Measurements from ENCODE around the gene FAM76A.
"Not testable (repeated sequence)": the region's sequence is repeated elsewhere in the genome, so short reads cannot be mapped to it uniquely, and the experiment has no call there.

FAM76A gene

DNA sequence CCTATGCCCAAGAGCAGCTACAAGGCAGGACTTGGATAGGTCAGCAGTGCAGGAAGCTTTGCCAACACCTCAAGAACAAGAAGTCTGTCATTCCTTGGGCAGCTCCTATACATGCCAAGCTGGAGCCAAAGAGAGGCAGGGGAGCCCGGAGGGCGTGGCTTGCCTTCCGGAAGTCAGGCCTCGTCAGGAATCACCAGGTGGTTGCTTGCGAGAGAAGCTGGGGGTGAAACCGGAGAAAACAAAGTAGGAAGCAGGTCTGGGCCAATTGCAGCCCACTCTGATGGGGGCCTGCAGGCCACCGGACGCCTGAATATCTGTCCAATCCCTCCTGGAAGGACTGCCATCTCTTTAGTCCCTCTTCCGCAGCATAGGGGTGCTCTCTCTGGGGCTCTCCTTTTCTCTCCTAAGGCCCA lies 794 bp upstream of the FAM76A start:
- peak; percentile 12 for DNase-seq (ENCODE audit: low spot score)

DNA sequence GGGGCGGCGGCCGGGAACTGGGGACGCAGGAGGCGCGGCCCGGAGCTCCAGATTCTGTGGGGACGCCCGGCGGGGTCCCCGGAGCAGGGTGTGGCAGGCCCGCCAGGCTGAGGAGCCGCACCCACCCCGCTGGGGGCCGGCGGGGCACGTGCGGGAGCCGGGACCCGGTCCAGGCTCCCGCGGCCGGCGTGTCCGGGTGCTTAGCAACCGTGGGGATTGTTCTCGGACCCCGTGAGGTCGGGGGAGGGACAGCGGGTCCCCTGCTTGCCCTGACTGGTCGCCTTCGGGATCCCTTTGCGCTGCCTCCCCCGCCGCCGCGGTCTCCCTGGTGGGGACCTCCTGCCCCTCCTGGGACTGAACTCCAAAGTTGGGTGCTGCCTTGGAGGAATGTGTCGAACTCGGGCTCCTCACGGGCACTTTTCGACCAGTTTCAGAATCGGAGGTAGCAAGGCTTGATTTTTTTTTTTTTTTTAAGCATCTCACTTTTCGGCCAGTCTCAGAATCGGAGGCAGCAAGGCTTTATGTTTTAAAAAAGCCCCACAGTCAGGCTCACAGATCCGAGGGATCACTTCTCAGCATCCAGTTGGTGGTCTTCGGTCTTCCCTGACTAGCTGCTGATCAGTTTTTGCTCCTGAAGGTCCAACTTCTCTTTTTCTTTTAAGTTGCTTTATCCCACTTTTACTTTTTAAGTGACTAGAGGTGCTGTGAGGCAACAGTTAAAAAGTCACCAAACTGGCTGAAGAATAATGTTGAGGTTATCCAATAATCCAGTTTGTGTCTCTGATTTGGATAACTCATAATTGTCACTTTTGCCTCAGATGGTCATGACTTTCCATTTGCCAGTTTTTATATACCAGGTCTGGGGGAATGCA lies 648 bp downstream of the FAM76A start:
- DNase-seq (ENCODE audit: low spot score): peak; percentile 36

DNA sequence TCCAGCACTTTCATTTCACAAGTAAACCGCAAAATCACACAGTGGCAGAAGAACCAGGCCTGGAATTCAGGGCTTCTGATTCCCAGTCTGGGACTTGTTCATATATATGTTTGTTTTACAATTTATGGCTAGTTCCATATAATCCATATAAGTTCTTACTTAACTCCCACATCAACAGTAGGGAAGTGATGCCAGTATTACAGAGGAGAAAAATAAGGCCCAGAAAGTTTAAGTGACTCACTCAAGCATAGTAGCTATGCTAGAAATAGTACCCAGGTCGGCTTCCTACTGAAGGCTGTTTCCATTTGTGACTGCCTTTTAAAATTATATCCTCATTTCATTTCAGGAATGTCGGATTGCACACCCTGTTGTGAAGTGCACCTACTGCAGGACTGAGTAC lies 1.4 kb downstream of the FAM76A start:
- DNase-seq (ENCODE audit: low spot score): no peak

DNA sequence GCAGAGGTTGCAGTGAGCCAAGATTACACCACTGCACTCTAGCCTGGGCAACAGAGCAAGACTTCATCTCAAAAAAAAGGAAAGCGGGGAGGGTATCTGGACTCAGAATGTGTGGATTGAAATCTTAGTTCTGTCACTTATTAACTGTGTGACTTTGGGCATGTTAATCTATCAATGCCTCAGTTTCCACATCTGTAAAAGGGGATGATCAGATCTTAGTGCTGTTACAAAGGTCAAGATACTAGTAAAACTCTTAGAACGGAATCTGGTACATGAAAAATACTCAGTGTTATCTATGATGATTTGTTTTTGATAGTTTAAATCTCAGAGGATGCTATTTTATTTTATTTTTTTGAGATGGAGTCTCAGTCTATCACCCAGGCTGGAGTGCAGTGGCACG lies 10.5 kb downstream of the FAM76A start:
- no peak for DNase-seq (ENCODE audit: low spot score)

DNA sequence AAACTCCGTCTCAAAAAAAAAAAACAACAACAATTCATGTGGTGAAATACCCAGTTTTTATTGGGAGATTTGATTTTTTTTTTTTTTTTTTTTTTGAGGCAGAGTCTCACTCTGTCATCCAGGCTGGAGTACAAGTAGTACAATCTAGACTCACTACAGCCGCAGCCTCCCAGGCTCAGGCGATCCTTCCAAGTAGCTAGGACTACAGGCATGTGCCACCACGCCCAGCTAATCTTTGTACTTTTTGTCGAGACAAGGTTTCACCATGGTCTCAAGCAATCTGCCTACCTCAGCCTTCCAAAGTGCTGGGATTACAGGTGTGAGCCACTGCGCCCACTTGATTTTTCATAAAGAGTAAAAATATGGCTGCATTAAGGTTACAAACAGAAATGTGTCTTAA lies 15.4 kb downstream of the FAM76A start:
- DNase-seq (ENCODE audit: low spot score): no peak

DNA sequence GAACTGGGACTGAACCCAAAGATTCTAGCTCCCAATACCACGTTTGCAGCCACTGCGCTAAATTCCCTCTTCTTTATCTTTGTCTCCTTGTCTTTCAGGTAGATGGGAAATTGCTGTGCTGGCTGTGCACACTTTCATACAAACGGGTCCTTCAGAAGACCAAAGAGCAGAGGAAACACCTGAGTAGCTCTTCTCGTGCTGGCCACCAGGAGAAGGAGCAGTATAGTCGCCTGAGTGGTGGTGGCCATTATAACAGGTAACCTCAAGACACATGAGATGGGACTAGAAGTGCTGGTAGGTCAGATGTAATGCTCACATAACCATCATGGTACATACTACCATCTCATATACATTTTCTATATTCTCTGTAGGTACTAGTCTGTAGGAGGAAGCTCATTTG lies 18.8 kb downstream of the FAM76A start:
- no peak for DNase-seq (ENCODE audit: low spot score)

DNA sequence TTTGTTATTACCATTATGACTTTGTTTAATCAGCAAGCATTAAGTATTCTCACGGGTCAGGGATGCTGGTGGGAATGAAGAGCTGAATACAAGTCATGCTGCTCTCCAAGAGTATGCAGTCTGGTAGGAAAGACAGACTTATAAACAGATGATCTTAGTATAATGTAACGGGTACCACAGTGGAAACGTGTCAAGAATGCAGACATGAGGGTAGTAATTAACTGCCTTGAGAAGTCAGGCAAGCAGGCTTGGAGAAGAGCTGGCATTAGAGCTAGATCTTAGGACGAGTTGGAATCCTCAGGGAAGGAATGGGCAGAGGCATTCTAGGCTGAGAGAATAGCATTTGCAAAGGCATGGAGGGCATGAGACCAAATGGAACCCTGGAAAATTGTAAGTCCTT lies 19.7 kb downstream of the FAM76A start:
- no peak for DNase-seq (ENCODE audit: low spot score)

DNA sequence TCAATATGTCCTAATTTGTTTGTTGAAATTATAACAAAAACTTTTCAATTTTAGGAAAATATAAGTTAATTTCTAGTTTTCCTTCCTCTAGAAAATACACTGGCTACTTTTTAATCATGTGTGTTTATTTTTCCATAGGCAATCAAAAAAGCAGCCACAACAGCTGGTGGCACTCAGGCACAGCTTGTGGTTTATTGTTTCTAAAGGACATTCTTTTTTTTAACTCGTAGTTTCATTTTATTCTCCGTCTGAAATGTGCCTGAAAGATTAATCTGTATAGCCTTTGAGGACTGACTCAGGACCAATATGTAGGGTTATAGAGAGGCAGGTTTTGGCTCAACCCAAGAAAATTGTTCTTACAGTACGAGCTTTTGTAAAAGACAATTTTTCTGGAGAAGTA lies 26.6 kb downstream of the FAM76A start:
- DNase-seq (ENCODE audit: low spot score): no peak

DNA sequence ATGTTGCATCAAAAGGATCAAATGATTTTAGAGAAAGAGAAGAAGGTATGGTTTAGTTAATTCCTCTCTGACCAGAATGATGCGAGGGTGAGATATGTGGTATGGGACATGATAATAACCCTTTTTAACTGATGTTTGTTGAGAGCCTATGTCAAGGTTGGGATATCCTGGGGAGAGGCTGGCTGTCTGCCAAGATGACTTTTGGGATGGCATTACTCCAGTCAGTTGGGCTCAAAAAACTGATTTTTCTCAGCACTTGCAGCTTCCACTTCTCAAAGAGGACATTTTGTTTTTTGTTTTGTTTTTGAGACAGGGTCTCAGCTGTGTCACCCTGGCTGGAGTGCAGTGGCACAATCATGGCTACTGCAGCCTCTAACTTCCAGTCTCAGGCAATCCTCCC lies 29.5 kb downstream of the FAM76A start:
- DNase-seq (ENCODE audit: low spot score): no peak

DNA sequence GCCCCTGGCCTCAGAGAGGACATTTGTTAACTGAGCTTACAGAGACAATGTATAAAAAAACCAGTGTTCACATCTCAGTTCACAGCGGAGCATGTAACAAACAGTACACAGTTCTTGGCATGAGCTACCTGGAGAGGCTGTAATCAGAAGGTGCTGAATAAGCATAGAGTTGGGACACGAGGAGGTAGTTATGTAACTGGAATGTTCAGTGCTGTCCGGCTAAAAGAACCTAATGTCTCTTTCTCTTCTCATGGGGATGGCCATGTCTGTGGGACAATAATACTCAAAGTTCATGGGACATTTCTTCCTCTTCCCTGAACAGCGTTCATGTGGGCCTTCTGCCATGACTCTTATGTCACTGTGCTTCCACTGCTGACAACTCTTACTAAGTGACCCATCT lies 30.1 kb downstream of the FAM76A start:
- no peak for DNase-seq (ENCODE audit: low spot score)

DNA sequence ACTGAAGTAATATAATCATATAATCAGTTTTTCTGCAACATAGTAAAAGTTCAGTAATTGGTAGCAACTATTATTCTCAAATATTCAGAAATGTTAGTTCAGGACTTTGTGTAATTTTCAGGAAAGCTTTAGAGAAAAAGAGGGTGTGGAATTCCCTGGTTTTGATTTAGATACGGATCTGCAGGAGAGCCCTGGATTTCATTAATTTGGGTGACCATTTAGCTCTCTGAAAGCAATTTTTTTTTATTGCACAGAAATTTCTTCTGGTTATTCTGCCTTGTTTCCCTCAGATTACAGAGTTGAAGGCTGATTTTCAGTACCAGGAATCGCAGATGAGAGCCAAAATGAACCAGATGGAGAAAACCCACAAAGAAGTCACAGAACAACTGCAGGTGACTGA lies 33.5 kb downstream of the FAM76A start:
- DNase-seq (ENCODE audit: low spot score): no peak

DNA sequence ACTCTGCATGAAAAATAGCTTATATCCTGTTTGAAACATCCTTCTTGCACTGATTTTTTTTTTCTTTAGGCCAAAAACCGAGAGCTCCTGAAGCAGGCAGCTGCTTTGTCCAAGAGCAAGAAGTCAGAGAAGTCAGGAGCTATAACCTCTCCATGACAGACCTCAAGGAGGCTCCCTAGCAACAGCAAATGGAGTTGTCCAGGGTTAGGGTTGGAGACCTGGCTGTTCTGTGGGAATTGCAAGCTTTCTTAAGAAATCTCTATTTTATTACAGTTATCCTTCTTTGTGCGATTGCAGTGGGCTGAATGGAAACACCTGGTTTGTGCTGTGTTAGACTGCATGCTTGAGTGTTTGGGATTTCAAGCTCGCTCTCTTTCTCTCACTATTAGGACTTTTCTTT lies 34.7 kb downstream of the FAM76A start:
- no peak for DNase-seq (ENCODE audit: low spot score)

DNA sequence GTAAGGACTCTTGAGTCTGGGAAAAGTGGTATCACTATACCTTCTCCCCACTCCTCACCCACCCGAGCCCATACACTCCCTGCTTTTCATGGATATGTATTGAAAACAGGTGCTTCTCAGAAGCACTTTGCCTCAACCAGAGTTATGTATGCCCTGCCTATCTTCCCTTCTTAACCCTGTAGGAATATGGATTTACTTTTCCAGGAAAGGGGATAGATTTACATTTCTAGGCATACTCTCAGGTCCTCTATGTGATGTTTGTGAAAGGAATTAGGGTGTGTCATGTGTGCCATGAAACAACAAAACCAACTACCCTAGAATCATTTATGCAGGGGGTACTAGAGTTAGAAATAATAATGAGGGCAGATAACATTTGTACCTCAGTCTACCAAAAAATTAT lies 36.3 kb downstream of the FAM76A start:
- DNase-seq (ENCODE audit: low spot score): no peak

DNA sequence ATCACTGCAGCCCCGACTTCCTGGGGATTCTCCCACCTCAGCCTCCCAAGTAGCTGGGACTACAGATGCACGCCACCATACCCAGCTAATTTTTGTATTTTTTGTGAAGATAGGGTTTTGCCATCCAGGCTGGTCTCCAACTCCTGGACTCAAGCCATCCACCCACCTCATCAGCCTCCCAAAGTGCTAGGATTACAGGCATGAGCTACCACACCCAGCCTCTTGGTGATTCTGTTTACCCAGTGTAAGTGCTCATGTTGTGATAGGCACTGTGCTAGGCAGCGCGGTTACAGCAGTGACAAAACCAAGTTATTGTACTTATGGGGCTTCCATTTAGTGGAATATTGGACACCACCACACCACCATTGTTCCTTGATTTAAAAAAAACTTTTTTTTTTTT lies 37.6 kb downstream of the FAM76A start:
- no peak for DNase-seq (ENCODE audit: low spot score)

DNA sequence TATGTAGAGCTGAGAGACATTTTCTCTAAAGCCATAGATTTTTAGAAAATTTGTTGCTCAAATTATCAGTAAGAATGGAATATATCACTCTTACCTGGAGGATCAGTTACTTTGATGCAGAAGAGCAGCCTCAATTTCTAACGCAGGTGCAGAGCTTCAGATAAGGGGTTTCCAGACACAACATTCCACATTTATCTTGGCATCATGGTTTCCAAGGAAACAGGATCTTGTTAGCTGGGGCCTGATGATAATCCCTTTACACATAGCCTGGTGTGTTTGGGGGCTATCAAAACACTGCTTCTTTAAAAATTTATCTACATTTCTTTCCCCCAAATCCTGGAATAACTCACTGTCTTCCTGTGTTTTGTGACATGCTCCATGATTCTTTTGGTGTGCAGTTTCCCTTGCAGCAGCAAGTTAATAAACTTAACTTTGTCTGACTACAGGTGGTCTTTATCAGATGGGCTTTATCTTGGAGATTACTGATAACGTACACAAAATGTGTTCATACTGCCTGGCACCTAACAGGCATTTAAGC lies 44.6 kb downstream of the FAM76A start:
- no peak for DNase-seq (ENCODE audit: low spot score)

DNA sequence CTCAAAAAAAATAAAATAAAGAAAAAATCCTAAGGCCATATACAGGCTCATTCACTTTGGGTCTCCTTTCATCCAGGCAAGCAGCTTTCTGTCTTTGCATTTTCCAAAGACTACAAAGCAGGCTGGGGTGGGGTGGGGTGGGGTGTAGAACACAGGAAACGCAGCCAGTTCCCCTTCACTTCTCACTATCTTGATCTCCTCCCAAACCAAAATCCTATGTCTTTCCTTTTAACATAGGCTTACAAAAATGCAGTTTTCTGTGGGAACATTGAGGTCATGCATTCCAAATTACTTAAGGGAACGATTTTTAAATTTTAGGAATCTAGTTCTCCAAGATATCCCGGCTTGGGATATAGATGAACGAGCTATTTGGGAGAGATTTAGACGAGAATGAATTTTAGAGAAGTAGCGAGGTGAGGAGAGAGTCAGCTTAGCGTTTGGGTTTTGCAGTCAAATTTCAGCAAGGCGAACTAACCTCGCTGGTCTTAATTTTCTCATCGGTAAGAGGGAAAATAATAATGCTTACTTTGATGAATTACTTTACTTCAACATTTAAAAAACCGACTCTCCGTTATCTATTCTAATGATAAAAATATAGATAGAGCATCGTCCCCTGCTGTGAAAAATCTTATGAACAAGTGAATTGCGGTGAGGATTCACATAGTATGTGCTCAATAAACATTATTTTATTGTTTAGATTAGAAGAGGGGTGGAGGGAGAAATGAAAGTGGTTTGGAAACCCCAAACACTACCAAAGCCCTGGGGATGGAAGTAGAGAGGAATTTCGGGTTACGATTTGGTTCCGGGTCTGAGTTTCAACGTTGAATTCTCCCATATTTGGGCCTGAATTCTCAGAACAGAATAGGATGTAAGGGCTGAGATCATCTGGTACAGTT lies 46.5 kb downstream of the FAM76A start:
- no peak for DNase-seq (ENCODE audit: low spot score)

DNA sequence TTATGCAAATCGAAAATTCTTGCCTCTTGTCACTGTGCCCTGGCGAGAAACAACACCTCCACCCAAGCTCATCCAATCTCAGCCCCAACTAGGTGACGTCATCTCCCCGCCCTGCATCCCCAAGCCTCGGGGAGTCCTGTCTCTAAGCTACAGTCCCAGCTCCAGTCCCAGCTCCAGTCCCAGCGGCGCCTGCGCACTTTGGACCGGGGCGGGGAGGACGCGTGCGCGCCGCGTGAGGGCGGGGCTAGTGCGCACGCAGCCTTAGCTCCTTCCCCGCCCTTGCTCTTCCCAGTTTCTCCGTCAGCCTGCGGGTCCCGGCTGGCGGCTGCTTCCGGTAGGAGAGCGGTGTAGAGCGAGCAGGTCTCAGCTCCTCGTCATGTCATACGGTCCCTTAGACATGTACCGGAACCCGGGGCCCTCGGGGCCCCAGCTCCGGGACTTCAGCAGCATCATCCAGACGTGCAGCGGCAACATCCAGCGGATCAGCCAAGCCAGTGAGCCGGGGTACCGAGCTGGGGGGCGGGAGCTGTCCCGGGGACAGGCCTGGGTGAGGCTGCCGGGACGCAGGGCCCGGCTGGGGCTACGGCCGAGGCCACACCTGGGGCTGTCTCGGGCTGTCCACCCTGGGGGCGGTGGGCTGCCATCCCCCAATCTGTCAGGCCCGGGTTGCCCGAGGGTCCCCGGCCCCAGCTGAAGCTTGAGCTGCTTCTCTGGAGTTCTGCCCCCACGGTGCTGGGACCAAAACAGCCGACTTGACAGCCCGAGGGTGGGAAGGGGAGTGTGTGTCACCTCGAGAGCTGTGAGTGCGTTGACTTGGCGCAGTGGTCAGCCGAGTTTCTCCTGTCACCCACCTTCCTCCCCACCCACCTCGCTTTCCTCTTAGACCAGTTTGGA lies 47.4 kb downstream of the FAM76A start, which contains the start of gene STX12:
Gene STX12 (plus strand): TSS at position 288 of the 894 bp plus-strand sequence. CDS start 89 bp downstream, at position 377.
- DNase-seq (ENCODE audit: low spot score): peak; percentile 97

DNA sequence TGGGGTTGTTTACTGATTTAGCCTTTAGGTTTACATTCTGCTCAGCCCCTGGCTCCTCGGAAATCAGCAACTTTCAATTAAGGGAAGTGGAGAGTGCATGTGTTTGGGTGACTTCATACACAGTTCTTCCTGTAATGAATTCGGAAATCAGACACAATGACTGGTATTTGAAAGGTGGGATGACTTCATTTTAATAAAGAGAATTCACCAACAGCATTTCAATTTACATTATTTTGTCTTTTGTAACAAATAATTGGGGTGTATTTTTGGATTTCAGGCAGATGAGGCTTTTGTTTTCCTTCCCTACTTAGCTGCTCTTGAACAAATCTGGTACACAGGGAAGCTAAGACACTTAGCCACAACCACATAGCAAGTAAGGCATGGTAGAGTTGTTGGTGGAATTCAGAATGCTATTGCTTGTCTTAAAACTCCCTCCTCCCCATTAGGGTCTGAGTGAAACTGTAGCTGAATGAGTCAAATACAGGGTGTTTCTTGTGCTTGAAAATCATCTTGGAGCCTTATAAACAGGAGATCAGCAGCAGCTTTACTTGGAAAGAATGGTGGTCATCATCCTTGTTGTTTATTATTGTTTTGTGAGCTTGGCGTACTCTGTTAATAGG lies 48.2 kb downstream of the FAM76A start:
- no peak for DNase-seq (ENCODE audit: low spot score)

DNA sequence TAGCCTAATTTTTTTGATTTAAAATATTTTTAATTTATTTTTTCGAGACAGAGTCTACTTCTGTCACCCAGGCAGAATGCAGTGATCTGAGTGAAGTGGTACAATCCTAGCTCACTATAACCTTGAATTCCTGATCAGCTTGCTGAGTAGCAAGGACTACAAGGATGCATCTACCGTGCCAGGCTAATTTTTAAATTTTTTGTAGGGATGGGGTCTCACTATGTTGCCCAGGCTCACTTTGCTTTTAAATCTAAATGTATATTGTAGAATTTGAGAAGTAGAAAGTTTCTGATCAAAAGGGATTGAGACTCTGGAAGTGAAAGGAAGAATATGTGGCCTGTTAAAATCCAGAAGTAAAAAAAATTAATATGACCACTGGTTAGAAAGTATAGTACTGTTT lies 48.9 kb downstream of the FAM76A start:
- no peak for DNase-seq (ENCODE audit: low spot score)

DNA sequence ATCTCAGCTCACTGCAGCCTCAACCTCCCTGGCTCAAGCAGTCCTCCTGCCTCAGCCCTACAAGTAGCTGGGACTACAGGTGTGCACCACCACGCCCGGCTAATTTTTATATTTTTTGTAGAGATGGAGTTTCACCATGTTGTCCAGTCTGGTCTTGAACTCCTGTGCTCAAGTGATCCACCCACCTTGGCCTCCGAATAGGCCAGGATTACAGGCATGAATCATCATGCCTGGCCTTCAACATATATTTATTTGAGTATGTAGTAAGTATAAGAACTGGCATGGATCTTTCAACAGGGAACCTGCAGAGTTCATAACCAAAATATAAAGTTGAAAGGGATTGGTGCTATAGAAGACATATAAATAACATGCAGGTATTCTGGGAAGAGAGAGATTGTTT lies 49.6 kb downstream of the FAM76A start:
- DNase-seq (ENCODE audit: low spot score): not testable (repeated sequence)

DNA sequence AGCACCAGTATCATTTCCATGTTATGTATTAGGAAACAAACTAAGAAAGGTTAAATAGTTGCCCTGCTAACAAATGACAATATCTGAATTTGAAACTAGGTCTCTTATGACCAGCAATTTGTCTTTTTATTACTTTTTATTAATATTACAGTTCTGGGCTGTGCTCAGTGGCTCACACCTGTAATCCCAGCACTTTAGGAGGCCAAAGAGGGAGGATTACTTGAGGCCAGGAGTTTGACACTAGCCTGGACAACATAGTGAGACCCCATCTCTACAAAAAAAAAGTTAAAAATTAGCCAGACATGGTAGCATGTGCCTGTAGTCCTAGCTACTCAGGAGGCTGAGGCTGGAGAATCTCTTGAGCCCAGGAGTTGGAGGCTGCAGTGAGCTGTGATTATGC lies 50.5 kb downstream of the FAM76A start:
- DNase-seq (ENCODE audit: low spot score): not testable (repeated sequence)

Data from SW480 (cell line).